DOHH2 (cell line): ENCODE measurements around the gene COL18A1.

Source experiments
- CTCF ChIP-seq: fragments of 200-600 bp; sonication (generic); IDR thresholded peaks from one replicate; pipeline ENCODE4 v1.5.1; 2014; ENCODE audit warnings: antibody characterized with exemption, mild to moderate bottlenecking, low read depth, low read length; ENCODE audit not compliant: poor library complexity, severe bottlenecking
- EZH2phosphoT487 ChIP-seq: fragments of 200-600 bp; sonication (generic); IDR thresholded peaks from 2 replicates; pipeline ENCODE4 v1.6.1; 2017; ENCODE audit warnings: borderline replicate concordance, mild to moderate bottlenecking, antibody characterized with exemption, low read length, moderate library complexity, mixed read lengths

- no peak for TF ChIP-seq CTCF
- TF ChIP-seq EZH2phosphoT487, result no peak
Observed at GRCh38 chr21:45470087-45470515, 65.1 kb downstream of the COL18A1 start.
